ENCODE results near the gene EGLN2.
"Not testable (repeated sequence)": the region's sequence is repeated elsewhere in the genome, so short reads cannot be mapped to it uniquely, and the experiment has no call there.

Gene EGLN2

GRCh38 chr19:40819479-40820234, 20.7 kb downstream of the EGLN2 start:
- not testable (repeated sequence) for DNase-seq

GRCh38 chr19:40822161-40822560, 23.2 kb downstream of the EGLN2 start:
- DNase-seq, result no peak

GRCh38 chr19:40822704-40823553, 23.9 kb downstream of the EGLN2 start:
- DNase-seq, result not testable (repeated sequence)

GRCh38 chr19:40824916-40825315, 25.9 kb downstream of the EGLN2 start:
- DNase-seq, result not testable (repeated sequence)

- DNase-seq, result not testable (repeated sequence)
Observed at GRCh38 chr19:40825460-40826095, 26.6 kb downstream of the EGLN2 start.

- not testable (repeated sequence) for DNase-seq
Observed at GRCh38 chr19:40826312-40826698, 27.3 kb downstream of the EGLN2 start.

- not testable (repeated sequence) for DNase-seq
Observed at GRCh38 chr19:40826699-40827385, 27.9 kb downstream of the EGLN2 start.

GRCh38 chr19:40827386-40828247, 28.6 kb downstream of the EGLN2 start:
- no peak for DNase-seq

- DNase-seq, result no peak
Observed at GRCh38 chr19:40829205-40829604, 30.2 kb downstream of the EGLN2 start.

GRCh38 chr19:40830741-40831140, 31.8 kb downstream of the EGLN2 start:
- DNase-seq, result not testable (repeated sequence)

- DNase-seq, result no peak
Observed at GRCh38 chr19:40831502-40832430, 32.8 kb downstream of the EGLN2 start.

GRCh38 chr19:40832431-40832790, 33.4 kb downstream of the EGLN2 start:
- not testable (repeated sequence) for DNase-seq

- DNase-seq, result not testable (repeated sequence)
Observed at GRCh38 chr19:40833728-40834533, 34.9 kb downstream of the EGLN2 start.

GRCh38 chr19:40836754-40837429, 37.9 kb downstream of the EGLN2 start:
- DNase-seq, result no peak

GRCh38 chr19:40838477-40838876, 39.5 kb downstream of the EGLN2 start:
- not testable (repeated sequence) for DNase-seq

- not testable (repeated sequence) for DNase-seq
Observed at GRCh38 chr19:40842012-40842411, 43.0 kb downstream of the EGLN2 start.

GRCh38 chr19:40842997-40843652, 44.1 kb downstream of the EGLN2 start:
- not testable (repeated sequence) for DNase-seq

- not testable (repeated sequence) for DNase-seq
Observed at GRCh38 chr19:40843653-40844052, 44.7 kb downstream of the EGLN2 start.

- DNase-seq, result not testable (repeated sequence)
Observed at GRCh38 chr19:40846722-40847121, 47.7 kb downstream of the EGLN2 start.

All from NCI-H1092 (cell line).